Measurements from ENCODE around the gene NOL12.

Gene NOL12

DNA sequence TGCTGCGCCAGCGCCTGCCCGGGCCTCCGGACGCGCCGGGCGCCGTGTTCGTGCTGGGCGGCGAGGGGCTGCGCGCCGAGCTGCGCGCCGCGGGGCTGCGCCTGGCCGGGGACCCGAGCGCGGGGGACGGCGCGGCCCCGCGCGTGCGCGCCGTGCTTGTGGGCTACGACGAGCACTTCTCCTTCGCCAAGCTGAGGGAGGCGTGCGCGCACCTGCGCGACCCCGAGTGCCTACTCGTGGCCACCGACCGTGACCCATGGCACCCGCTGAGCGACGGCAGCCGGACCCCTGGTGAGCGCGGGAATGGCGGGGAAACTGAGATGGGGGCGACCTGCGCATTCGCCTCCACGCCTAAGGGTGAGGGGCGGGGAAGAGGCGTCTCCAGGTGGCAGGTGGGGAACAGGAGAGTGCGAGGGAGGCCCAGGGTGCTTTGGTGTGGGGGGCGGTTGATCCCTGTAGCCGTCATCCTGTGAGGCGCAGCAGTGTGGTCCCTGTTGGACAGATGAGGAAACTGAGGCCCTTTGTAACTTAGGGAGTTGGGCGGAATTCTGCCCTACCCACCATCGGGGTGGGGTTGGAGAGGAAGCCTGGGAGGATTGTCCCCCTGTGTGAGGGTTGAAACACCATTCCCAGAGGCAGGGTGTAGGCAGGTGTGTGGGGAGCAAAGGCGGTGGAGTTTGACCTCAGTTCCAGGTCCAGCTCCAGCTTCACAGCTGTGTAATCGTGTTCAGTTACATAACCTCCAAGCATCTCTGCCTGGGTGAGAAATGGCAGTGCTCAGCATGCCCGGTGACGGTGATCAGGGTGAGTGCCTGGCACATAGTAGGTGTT lies 26.9 kb upstream of the NOL12 start (continued):
- TF ChIP-seq PRDM6 (tag by site-specific recombination; IDR thresholded peaks at IDR 0.05) (no peak), ZBTB21 (tag by site-specific recombination; IDR thresholded peaks at IDR 0.05) (no peak), YY1 (tag by site-specific recombination; IDR thresholded peaks at IDR 0.05) (no peak), KLF8 (tag by site-specific recombination; IDR thresholded peaks at IDR 0.05) (peak; percentile 23; the same call in 1 of the 2 replicates), ZNF354C (tag by site-specific recombination; IDR thresholded peaks at IDR 0.05; ENCODE audit: borderline replicate concordance, low read depth) (no peak), ZBTB48 (tag by site-specific recombination; IDR thresholded peaks at IDR 0.05) (peak; percentile 63), ZNF391 (tag by site-specific recombination; IDR thresholded peaks at IDR 0.05; ENCODE audit: borderline replicate concordance, low read depth) (0 out of 2 replicates have a peak, but pooled peaks have one; percentile 34), ZNF580 (tag by site-specific recombination; IDR thresholded peaks at IDR 0.05) (no peak), KLF16 (tag by site-specific recombination; IDR thresholded peaks at IDR 0.05) (0 out of 2 replicates have a peak, but pooled peaks have one; percentile 43), ZNF658 (tag by site-specific recombination; IDR thresholded peaks at IDR 0.05) (no peak), MZF1 (tag by site-specific recombination; IDR thresholded peaks at IDR 0.05; ENCODE audit: borderline replicate concordance) (no peak), ZNF585B (tag by site-specific recombination; IDR thresholded peaks at IDR 0.05) (no peak), ZNF558 (tag by site-specific recombination; IDR thresholded peaks at IDR 0.05) (no peak), ZNF776 (tag by site-specific recombination; IDR thresholded peaks at IDR 0.05; ENCODE audit: borderline replicate concordance) (no peak), SP3 (tag by site-specific recombination; IDR thresholded peaks at IDR 0.05) (peak; percentile 69), HIC1 (tag by site-specific recombination; IDR thresholded peaks at IDR 0.05) (peak; percentile 60; the same call in 1 of the 2 replicates), ZNF777 (tag by site-specific recombination; IDR thresholded peaks at IDR 0.05; ENCODE audit: borderline replicate concordance) (no peak), ZNF76 (tag by site-specific recombination; IDR thresholded peaks at IDR 0.05; ENCODE audit: borderline replicate concordance, low read depth) (no peak), YY2 (tag by site-specific recombination; IDR thresholded peaks at IDR 0.05) (peak; percentile 39; the same call in 1 of the 2 replicates), EGR2 (tag by site-specific recombination; IDR thresholded peaks at IDR 0.05; ENCODE audit: low read depth) (peak; percentile 95), SP2 (tag by site-specific recombination; IDR thresholded peaks at IDR 0.05) (peak; percentile 59), HOXA7 (CRISPR knock-in tag; IDR thresholded peaks at IDR 0.05; ENCODE audit: borderline replicate concordance) (no peak), ZNF174 (tag by site-specific recombination; IDR thresholded peaks at IDR 0.05) (no peak), ZXDB (tag by site-specific recombination; IDR thresholded peaks at IDR 0.05) (no peak), HOXC10 (CRISPR knock-in tag; IDR thresholded peaks at IDR 0.05) (peak; percentile 10; the same call in 1 of the 2 replicates), ZNF26 (tag by site-specific recombination; IDR thresholded peaks at IDR 0.05) (no peak), ZNF292 (tag by site-specific recombination; IDR thresholded peaks at IDR 0.05; ENCODE audit: borderline replicate concordance, low read depth) (no peak), ZSCAN4 (tag by site-specific recombination; IDR thresholded peaks at IDR 0.05) (no peak), KLF1 (tag by site-specific recombination; IDR thresholded peaks at IDR 0.05) (peak; percentile 51; the same call in 1 of the 2 replicates)
- TF ChIP-seq, protein P1, sequence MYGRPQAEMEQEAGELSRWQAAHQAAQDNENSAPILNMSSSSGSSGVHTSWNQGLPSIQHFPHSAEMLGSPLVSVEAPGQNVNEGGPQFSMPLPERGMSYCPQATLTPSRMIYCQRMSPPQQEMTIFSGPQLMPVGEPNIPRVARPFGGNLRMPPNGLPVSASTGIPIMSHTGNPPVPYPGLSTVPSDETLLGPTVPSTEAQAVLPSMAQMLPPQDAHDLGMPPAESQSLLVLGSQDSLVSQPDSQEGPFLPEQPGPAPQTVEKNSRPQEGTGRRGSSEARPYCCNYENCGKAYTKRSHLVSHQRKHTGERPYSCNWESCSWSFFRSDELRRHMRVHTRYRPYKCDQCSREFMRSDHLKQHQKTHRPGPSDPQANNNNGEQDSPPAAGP (tag by site-specific recombination; IDR thresholded peaks at IDR 0.05): peak; percentile 60; the same call in 1 of the 2 replicates
